ENCODE measurements around the gene PTPRN2. TPM values are rescaled to one million over a fixed set of nuclear protein-coding genes. Genes with fewer than 3 reads are reported as not detected.

The PTPRN2 gene
- total RNA-seq, 1 donor from 2014 or later = 32.2 TPM

GRCh38 chr7:157519246-157519645 lies 1068.4 kb downstream of the PTPRN2 start:
- no peak for TF ChIP-seq CTCF (conservative IDR thresholded peaks at IDR 0.05)
- Mint-ChIP-seq H3K4me3 (no peak overlapping the region), H3K4me1 (peaks cover 31% of the 10 kb centered on the region), H3K9me3 (no peaks in the 10 kb centered on the region), H3K27me3 (ENCODE audit: low read depth) (no peaks in the 10 kb centered on the region), H3K27ac (ENCODE audit: unreplicated experiment) (no peak overlapping the region), H3K36me3 (ENCODE audit: low read depth) (no peaks in the 10 kb centered on the region)
- DNase-seq (ENCODE audit: low read depth, low spot score) = no peak

GRCh38 chr7:157518514-157519175 lies 1069.0 kb downstream of the PTPRN2 start:
- no peak overlapping the region for H3K27ac Mint-ChIP-seq (ENCODE audit: unreplicated experiment)
- DNase-seq (ENCODE audit: low read depth, low spot score) = no peak
- no peaks in the 10 kb centered on the region for H3K9me3 Mint-ChIP-seq
- H3K4me3 Mint-ChIP-seq = no peak overlapping the region
- peaks cover 33% of the 10 kb centered on the region for H3K4me1 Mint-ChIP-seq
- no peak for TF ChIP-seq CTCF (conservative IDR thresholded peaks at IDR 0.05)
- no peaks in the 10 kb centered on the region for H3K27me3 Mint-ChIP-seq (ENCODE audit: low read depth)
- H3K36me3 Mint-ChIP-seq (ENCODE audit: low read depth) = no peaks in the 10 kb centered on the region

- Mint-ChIP-seq H3K36me3 (ENCODE audit: low read depth) (no peaks in the 10 kb centered on the region), H3K4me1 (peaks cover 38% of the 10 kb centered on the region), H3K9me3 (no peaks in the 10 kb centered on the region), H3K27ac (ENCODE audit: unreplicated experiment) (no peak overlapping the region), H3K27me3 (ENCODE audit: low read depth) (no peaks in the 10 kb centered on the region), H3K4me3 (no peak overlapping the region)
- no peak for TF ChIP-seq CTCF (conservative IDR thresholded peaks at IDR 0.05)
- no peak for DNase-seq (ENCODE audit: low read depth, low spot score)
Observed at GRCh38 chr7:157517782-157518513, 1069.7 kb downstream of the PTPRN2 start.

GRCh38 chr7:157516911-157517781 lies 1070.5 kb downstream of the PTPRN2 start:
- no peaks in the 10 kb centered on the region for H3K36me3 Mint-ChIP-seq (ENCODE audit: low read depth)
- H3K27ac Mint-ChIP-seq (ENCODE audit: unreplicated experiment) = no peak overlapping the region
- no peak overlapping the region for H3K4me3 Mint-ChIP-seq
- no peak for TF ChIP-seq CTCF (conservative IDR thresholded peaks at IDR 0.05)
- no peak for DNase-seq (ENCODE audit: low read depth, low spot score)
- H3K9me3 Mint-ChIP-seq = no peaks in the 10 kb centered on the region
- H3K4me1 Mint-ChIP-seq = peaks cover 34% of the 10 kb centered on the region
- H3K27me3 Mint-ChIP-seq (ENCODE audit: low read depth) = no peaks in the 10 kb centered on the region

GRCh38 chr7:157516311-157516710 lies 1071.3 kb downstream of the PTPRN2 start:
- peaks cover 34% of the 10 kb centered on the region for H3K4me1 Mint-ChIP-seq
- no peak overlapping the region for H3K4me3 Mint-ChIP-seq
- H3K9me3 Mint-ChIP-seq = no peaks in the 10 kb centered on the region
- no peaks in the 10 kb centered on the region for H3K27me3 Mint-ChIP-seq (ENCODE audit: low read depth)
- TF ChIP-seq CTCF (conservative IDR thresholded peaks at IDR 0.05) = no peak
- H3K36me3 Mint-ChIP-seq (ENCODE audit: low read depth) = no peaks in the 10 kb centered on the region
- peak overlapping the region; percentile 36 for H3K27ac Mint-ChIP-seq (ENCODE audit: unreplicated experiment)
- DNase-seq (ENCODE audit: low read depth, low spot score) = no peak
